Kidney epithelial cell (primary cell): Measurements from ENCODE around the gene GRK3. TPM values are rescaled to one million over a fixed set of nuclear protein-coding genes. Genes with fewer than 3 reads are reported as not detected.

ENCODE experiments used
- DNase-seq: peaks from one replicate; pipeline ENCODE4 v3.0.0-alpha.2; 2010; ENCODE audit warnings: low read depth
- H3K27me3 ChIP-seq: 2 replicates; pipeline ENCODE4 v1.6.0; 2011; ENCODE audit warnings: low read length; ENCODE audit not compliant: control insufficient read depth, insufficient read depth
- H3K36me3 ChIP-seq: 2 replicates; pipeline ENCODE4 v1.5.1; 2011; ENCODE audit warnings: low read length; ENCODE audit not compliant: control insufficient read depth, insufficient read depth
- H3K4me3 ChIP-seq: 2 replicates; pipeline ENCODE4 v1.5.1; 2011; ENCODE audit warnings: low read depth, mild to moderate bottlenecking, control low read depth, low read length
- CTCF ChIP-seq: IDR thresholded peaks from 2 replicates; pipeline ENCODE4 v1.5.1; 2011; ENCODE audit warnings: mild to moderate bottlenecking, moderate library complexity, low read length, control low read depth, inconsistent platforms; ENCODE audit not compliant: insufficient read depth, poor library complexity, severe bottlenecking
- total RNA-seq: library from RNA; depleted of rRNA; stranded (reverse); fragments of >200 nt; gene quantifications from 2 replicates; pipeline ENCODE4 v1.2.3, GENCODE V29; 2015

GRK3 gene
- total RNA-seq, 1 donor from 2014 or later, result 5.8 TPM

DNA sequence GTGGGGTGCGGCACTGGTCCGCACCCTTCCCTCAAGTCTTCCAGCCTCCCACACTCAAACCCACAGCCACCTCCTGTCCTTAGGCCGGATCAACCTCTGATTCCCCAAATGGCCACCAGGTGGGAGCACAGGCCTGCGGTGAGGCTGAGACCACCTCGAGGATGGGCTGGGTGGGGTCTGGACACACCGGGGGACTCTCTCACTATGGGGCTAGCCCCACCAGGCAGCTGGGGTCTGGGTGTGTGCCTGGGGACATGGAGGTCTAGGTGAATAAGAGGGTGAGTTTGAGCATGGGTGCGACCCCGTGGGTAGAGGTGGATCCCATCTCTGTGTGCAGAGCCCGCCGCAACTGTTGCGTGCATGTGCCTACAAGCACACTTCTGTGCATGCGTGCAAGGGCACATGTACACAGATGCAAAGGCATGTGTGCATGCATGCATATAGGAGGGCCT is 210.1 kb downstream of the GRK3 start:
- no peak for DNase-seq
- H3K4me3 ChIP-seq, result no peak overlapping the region
- peak; percentile 53 for TF ChIP-seq CTCF
- no peaks in the 10 kb centered on the region for H3K36me3 ChIP-seq
- no peaks in the 10 kb centered on the region for H3K27me3 ChIP-seq

GRCh38 chr22:25775531-25775930 is 211.1 kb downstream of the GRK3 start:
- H3K4me3 ChIP-seq, result no peak overlapping the region
- H3K27me3 ChIP-seq, result no peaks in the 10 kb centered on the region
- DNase-seq, result no peak
- H3K36me3 ChIP-seq, result no peaks in the 10 kb centered on the region
- TF ChIP-seq CTCF, result no peak

- Histone ChIP-seq H3K4me3 (no peak overlapping the region), H3K36me3 (no peaks in the 10 kb centered on the region), H3K27me3 (no peaks in the 10 kb centered on the region)
- no peak for TF ChIP-seq CTCF
- DNase-seq, result no peak
These were observed 212.9 kb downstream of the GRK3 start for GRCh38 chr22:25777411-25777810.

DNA sequence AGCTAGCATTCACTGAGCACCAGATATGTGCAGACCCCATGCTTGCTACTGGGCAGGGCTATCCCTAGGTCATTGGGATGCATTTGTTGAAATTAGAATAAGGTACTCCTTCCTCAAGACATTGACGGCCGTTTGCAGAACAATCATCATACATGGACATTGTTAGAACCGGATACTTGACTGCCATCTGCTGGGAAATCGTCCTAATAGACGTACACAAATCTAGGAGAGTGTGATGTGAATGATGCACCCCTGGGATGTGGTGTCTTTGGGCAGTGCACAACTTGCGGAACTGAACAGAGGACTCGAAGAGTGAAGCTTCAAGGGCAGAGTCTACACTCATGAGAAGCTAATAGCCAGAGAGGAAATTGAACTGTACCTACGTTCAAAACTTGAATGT is 213.4 kb downstream of the GRK3 start:
- peak; percentile 39 for TF ChIP-seq CTCF
- DNase-seq, result no peak
- no peaks in the 10 kb centered on the region for H3K27me3 ChIP-seq
- H3K4me3 ChIP-seq, result no peak overlapping the region
- no peaks in the 10 kb centered on the region for H3K36me3 ChIP-seq

Other genes with a start within 250 kb of the GRK3 start
- not detected in 2 replicates for gene MYO18B, start 177.5 kb downstream of the GRK3 start, total RNA-seq